Neural progenitor cell (in vitro differentiated cells): ENCODE measurements around the gene TFE3.
"Not testable (repeated sequence)": the region's sequence is repeated elsewhere in the genome, so short reads cannot be mapped to it uniquely, and the experiment has no call there.

ENCODE experiments used
- EZH2 ChIP-seq: fragments of 200-600 bp; sonication (generic); IDR thresholded peaks from 2 replicates; pipeline ENCODE4 v1.6.1; 2017; ENCODE audit warnings: antibody characterized with exemption, mild to moderate bottlenecking, moderate library complexity
- EZH2phosphoT487 ChIP-seq: fragments of 200-600 bp; sonication (generic); IDR thresholded peaks from 2 replicates; pipeline ENCODE4 v1.6.1; 2017; ENCODE audit warnings: antibody characterized with exemption
- TF ChIP-seq, protein P1 (sequence below): fragments of 200-600 bp; sonication (generic); IDR thresholded peaks from 2 replicates; pipeline ENCODE4 v1.5.1; 2017; ENCODE audit warnings: antibody characterized with exemption, mild to moderate bottlenecking

DNA sequence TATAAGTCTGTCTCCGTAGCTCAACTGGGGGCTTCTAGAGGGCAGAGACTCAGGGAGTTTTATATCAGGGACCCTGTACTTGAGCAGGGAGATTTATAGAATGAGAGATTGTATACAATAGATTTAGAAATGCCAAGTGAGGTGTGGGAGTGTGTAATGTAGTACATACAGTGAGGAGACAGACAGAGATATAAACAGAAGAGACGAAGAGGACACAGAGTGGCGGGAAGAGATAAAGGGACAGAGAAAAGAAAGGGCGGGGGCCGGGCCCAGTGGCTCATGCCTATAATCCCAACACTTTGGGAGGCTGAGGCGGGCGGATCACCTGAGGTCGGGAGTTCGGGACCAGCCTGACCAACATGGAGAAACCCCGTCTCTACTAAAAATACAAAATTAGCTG is 62.8 kb downstream of the TFE3 start:
- TF ChIP-seq EZH2, EZH2phosphoT487: not testable (repeated sequence)
- TF ChIP-seq, protein P1, sequence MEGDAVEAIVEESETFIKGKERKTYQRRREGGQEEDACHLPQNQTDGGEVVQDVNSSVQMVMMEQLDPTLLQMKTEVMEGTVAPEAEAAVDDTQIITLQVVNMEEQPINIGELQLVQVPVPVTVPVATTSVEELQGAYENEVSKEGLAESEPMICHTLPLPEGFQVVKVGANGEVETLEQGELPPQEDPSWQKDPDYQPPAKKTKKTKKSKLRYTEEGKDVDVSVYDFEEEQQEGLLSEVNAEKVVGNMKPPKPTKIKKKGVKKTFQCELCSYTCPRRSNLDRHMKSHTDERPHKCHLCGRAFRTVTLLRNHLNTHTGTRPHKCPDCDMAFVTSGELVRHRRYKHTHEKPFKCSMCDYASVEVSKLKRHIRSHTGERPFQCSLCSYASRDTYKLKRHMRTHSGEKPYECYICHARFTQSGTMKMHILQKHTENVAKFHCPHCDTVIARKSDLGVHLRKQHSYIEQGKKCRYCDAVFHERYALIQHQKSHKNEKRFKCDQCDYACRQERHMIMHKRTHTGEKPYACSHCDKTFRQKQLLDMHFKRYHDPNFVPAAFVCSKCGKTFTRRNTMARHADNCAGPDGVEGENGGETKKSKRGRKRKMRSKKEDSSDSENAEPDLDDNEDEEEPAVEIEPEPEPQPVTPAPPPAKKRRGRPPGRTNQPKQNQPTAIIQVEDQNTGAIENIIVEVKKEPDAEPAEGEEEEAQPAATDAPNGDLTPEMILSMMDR: not testable (repeated sequence)
